HG03108 (cell line): ENCODE data around the gene MICAL2.

Experiments
- ATAC-seq: cut with Tn5 transposase; IDR thresholded peaks from one replicate; pipeline ENCODE4 v1.9.1; 2021; ENCODE audit warnings: moderate library complexity; ENCODE audit not compliant: unreplicated experiment

The MICAL2 gene

DNA sequence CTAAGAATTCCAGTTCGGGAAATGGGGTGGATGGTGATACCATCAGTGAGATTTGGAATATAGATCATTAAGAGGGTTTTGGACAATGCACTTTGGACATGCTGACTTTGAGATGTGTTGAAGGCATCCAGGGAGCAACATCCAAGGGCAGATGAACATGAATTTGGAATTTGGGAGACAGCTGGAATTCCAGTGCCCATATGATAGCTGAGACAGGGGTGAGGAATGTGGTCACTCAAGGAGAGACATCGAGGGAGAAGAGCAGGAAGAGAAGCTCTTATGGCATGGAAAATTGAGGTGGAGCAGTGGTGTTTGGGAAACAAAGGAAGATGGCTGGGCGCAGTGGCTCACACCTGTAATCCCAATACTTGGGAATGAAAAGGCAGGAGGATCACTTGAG, 11.8 kb upstream of the MICAL2 start:
- no peak for ATAC-seq

GRCh38 chr11:12099132-12099873, 11.1 kb upstream of the MICAL2 start:
- no peak for ATAC-seq

DNA sequence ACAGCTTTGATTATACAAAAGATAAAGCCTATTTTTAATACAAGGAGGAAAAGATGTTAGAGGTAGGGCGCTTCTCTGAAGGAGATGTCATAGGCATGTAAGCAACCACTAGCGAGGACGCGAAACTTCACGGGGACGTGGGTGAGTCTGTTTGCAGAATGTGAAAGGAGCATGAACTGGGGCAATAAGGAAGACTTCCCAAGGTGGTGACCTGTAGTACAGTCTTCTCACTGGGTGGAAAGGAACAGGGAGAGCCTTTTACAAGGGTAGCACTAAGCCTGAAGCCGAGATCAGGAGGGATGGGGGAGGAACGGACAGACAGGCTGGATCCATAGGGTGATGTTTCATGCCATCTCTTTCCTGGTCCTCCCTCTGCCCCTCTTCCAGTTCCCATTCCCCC, 10.0 kb upstream of the MICAL2 start:
- ATAC-seq, result no peak

- no peak for ATAC-seq
Measured at GRCh38 chr11:12100841-12101242, 9.5 kb upstream of the MICAL2 start.

- ATAC-seq, result no peak
Measured at GRCh38 chr11:12101318-12101717, 9.1 kb upstream of the MICAL2 start.

DNA sequence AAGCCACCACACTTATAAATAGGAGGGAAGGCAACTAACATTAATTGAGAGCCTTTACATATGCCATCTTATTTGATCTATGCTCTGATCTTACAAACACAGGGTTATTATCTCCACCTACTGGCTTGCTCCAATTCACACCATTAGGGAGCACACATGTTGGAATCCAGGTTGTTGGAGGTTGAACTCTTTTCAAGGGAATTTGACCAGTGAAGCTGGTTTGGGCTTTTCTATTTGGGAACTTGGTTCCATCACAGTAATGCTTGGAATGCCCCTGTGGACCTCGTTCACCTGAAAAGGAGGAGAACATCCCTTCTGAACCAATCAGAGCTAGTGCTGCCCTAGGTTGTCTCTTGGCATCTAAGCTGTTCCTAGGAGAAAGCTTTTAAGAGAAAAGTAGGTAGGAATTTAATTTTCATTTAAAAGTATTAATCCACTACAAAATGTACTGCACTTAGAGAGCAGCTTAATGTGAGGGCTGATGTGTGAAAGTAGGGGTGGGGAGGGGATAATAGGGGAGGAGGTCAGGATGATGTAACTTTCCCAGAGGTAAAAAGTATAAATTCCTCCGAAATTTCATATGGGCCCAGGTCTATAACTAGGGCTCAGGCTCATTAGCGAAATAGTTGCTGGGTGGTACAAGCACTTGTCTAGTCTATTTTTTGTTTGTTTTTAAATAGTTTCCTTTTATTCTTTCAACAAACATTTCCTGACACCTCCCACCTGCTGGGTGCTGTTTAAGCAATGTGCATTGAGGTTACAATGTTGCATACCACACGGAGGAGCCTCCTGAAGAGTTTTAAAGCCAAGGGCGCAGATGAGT, 7.6 kb upstream of the MICAL2 start:
- ATAC-seq, result no peak

DNA sequence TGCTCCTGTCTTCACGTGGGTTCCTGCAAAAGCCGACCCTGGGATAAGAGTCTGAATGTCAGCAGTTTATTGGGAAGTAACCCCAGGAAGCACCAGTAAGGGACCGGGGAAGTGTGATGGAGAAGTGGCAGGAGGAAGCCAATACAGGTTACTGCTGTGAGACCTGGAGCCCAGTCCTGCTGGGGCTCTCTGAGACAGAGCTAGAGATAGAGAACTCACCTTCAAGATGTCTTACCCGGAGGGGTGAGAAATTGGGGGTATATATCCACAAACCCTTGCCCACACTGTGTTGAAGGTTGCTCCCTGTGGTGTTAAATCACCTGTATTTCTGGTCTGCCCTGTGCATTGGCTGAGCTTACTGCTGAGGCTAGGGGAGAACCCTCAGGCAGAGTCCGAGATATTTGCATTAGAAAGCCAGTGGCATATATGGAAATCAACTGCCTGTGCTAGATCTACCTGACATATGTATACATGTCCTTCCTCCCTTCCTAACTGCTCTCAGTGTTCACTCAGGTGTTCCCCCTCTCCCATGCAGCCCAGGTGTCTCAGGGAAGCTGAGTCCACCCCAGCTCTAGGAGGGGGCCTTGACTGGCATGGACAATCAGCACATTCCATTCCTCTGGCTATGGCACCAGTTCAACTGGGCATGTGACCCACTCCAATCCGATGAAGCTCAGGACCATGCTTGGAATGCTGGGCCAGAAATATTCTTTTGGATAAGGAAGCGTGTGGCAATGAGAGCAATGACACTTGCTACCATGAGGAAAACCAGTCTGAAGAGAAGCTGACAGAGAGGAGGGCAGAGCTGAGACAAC, 6.8 kb upstream of the MICAL2 start:
- ATAC-seq, result no peak

DNA sequence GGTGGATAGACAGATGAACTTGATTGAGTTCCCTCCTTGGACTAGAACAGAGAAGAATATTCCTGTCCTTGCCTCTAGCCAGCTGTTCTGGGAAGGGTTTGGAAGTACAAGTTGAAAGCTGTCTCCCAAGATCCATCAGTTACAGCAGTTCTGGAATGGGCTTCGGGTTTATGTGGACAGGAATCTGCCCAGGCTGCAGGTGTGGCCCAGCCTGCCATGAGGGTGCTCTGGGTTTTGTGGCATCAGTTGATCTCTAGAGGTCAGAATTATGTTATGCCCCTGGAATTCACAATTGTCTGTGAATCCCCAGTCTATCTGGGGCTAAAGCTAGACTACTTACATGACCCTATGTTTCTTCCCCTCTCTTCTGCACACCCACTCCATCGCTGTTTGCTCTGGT, 4.9 kb upstream of the MICAL2 start:
- no peak for ATAC-seq

DNA sequence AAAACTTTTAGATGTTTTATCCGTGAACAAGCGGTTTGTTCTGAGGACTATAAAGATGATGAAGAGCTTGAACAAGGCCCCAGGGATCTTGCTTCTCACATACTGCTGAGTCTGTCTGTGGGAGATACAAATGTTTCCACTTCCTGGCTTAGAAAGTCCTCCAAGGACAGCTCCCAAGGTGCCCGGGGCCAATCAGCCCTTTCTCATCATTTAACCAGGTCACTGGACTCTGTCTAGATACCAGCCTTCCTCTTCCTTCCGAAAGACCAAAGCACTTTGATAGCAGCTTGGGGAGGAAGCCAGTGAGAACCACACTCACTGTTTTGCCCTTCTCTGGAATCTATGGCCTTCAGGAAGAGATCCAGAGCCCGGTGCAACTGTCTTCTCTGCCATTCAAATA, 4.3 kb upstream of the MICAL2 start:
- no peak for ATAC-seq

DNA sequence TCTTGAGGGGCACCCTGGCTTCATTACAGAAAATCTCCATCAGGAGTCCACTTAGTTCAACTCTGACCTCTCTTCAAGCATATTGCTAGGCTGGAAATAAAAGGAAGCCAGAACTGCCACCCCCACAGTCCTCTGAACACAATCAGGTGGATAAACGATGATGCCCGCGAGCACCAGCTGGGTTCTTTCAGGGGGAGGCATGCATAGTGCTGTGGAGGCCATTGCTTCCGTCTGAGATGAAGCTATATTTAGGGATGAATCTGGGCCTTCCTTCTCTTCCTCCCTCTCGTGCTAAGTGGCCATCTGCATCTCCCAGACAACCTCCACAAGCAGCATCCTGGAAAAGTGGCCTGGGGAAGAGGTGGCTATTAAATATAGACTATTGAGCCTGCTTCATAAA, 3.9 kb upstream of the MICAL2 start:
- no peak for ATAC-seq

DNA sequence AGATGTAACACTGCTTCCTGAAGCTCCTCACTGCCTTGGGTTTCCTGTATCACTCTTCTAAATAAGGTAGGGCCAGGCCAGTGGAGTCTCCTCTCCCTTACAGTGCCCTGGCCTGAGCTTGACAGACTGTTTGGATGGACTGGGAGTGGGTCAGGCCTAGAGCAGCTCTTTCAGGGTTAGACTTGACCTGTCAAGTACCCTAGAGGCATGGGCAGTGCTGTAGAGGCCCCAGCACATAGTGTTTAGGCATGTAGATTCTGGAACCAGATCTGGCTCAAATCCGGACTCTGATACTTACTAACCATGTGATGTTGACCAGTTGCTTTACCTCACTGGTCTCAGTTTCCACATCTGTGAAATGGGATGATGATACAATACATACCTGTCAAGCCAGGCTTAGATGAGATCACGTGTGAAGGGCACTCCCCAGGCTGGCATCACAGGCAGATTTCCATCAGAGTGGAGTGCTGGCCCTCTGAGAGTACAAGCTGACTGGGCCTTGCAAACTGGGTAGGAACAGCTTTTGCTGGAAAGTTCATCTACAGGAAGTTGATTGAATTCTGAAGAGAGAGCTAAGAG, 1.4 kb upstream of the MICAL2 start:
- no peak for ATAC-seq

DNA sequence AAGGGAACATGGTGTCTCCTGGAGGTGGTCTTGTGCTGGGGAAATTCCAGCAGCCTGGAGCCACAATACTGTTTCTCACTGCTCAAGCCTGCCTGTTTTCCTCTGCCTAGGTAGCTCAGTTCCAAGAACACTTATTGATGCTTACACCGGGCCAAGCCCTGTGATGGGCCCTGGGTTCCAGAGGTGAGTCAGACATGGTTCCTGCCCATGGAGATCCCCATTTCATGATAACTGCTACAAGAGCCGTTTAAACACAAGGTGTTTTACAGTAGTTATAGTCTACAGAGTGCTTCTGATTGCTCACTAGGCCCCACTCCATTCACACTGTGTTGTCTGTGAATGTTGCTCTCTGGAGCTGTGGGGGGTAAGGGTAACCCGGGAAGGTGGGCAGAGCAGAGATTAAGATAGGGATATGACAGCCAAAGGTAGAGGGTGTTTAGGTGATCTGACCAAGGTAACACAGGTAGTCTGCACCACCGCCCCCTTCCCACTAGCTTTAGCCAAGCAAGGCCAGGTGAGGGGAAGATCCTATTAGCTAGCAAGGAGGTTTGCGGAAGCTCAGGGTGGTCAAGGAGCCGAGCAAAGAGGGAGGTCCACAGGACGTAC, 696 bp upstream of the MICAL2 start:
- ATAC-seq, result no peak

- ATAC-seq, result peak; percentile 11
Measured at GRCh38 chr11:12110714-12111548, 541 bp downstream of the MICAL2 start.

- no peak for ATAC-seq
Measured at GRCh38 chr11:12111549-12112520, 1.4 kb downstream of the MICAL2 start.

GRCh38 chr11:12112750-12113149, 2.4 kb downstream of the MICAL2 start:
- ATAC-seq, result no peak

DNA sequence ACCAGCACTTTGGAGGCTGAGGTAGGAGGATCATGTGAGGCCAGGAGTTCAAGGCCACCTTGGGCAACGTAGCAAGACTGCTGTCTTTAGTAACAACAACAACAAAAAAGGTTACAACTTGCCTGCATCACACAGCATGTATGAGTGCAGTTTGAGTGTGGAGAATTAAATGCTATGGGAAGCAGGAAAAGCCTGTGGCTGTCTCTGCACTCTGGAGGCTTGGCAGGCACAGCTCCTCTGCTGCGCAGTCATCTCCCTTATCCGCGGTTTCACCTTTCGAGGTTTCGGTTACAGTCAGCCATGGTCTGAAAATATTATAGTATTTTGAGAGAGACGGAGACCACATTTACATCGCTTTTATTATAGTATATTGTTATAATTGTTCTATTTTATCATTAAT, 2.9 kb downstream of the MICAL2 start:
- no peak for ATAC-seq

GRCh38 chr11:12114193-12115033, 4.0 kb downstream of the MICAL2 start:
- no peak for ATAC-seq
